IMR-90 (cell line): ENCODE results near the gene MTHFSD. TPM values are rescaled to one million over a fixed set of nuclear protein-coding genes. Genes with fewer than 3 reads are reported as not detected.
"Not testable (repeated sequence)": the region's sequence is repeated elsewhere in the genome, so short reads cannot be mapped to it uniquely, and the experiment has no call there.

ENCODE experiments used
- ATAC-seq: fragments of 200-7000 bp; cut with Tn5 transposase; 2 replicates; pipeline ENCODE4 v1.9.1; 2020; ENCODE audit warnings: low read depth, mild to moderate bottlenecking, moderate library complexity
- BruUV-seq: library from RNA; stranded (reverse); fragments of 400-500 nt; replicated peaks from 2 replicates; lab custom pipeline; 2021; lab: Mats Ljungman, UMichigan
- CTCF ChIA-PET: fragments of 300-600 bp; formaldehyde crosslinking; extraction: SDS; loops from one replicate; lab custom pipeline; 2021; ENCODE audit warnings: antibody characterized with exemption; lab: Yijun Ruan, JAX
- POLR2A ChIA-PET: fragments of 300-600 bp; sonication (Branson Sonifier 250); formaldehyde crosslinking; loops from one replicate; lab custom pipeline; 2022; ENCODE audit warnings: antibody characterized with exemption; ENCODE audit not compliant: unreplicated experiment; lab: Charles Lee
- DNase-seq: peaks from one replicate; pipeline ENCODE4 v3.0.0; 2013
- H2AFZ ChIP-seq: replicated peaks from 2 replicates; pipeline ENCODE3; 2013; ENCODE audit warnings: low read length, mild to moderate bottlenecking; ENCODE audit not compliant: poor library complexity
- H2AK5ac ChIP-seq: 2 replicates; pipeline ENCODE4 v1.6.1; 2013; ENCODE audit warnings: low read depth, low read length, inconsistent platforms
- H2AK9ac ChIP-seq: replicated peaks from 2 replicates; pipeline ENCODE3; 2013; ENCODE audit warnings: mild to moderate bottlenecking, low read depth, low read length, moderate library complexity; ENCODE audit not compliant: poor library complexity
- H2BK120ac ChIP-seq: 2 replicates; pipeline ENCODE4 v1.6.1; 2013; ENCODE audit warnings: low read depth, low read length, inconsistent platforms
- H2BK15ac ChIP-seq: 3 replicates; pipeline ENCODE4 v1.6.1; 2013; ENCODE audit warnings: low read depth, low read length, inconsistent platforms
- H2BK20ac ChIP-seq: 2 replicates; pipeline ENCODE4 v1.6.1; 2013; ENCODE audit warnings: low read depth, mild to moderate bottlenecking, inconsistent platforms, low read length, moderate library complexity
- H2BK5ac ChIP-seq: 2 replicates; pipeline ENCODE4 v1.6.1; 2013; ENCODE audit warnings: mild to moderate bottlenecking, low read depth, low read length, inconsistent platforms; ENCODE audit not compliant: poor library complexity, severe bottlenecking
- H3K14ac ChIP-seq: replicated peaks from 2 replicates; pipeline ENCODE4 v1.6.1; 2013; ENCODE audit warnings: low read depth, low read length, inconsistent platforms
- H3K18ac ChIP-seq: 2 replicates; pipeline ENCODE4 v1.6.1; 2013; ENCODE audit warnings: low read depth, low read length, control low read depth
- H3K23ac ChIP-seq: 2 replicates; pipeline ENCODE4 v1.6.1; 2013; ENCODE audit warnings: low read depth, low read length, inconsistent platforms
- H3K27ac ChIP-seq: 2 replicates; pipeline ENCODE4 v1.5.1; 2013; ENCODE audit warnings: mild to moderate bottlenecking, control low read depth, low read length; ENCODE audit not compliant: insufficient read depth
- H3K27me3 ChIP-seq: 2 replicates; pipeline ENCODE4 v1.6.1; 2013; ENCODE audit warnings: low read length; ENCODE audit not compliant: control insufficient read depth, insufficient read depth
- H3K36me3 ChIP-seq: 2 replicates; pipeline ENCODE4 v1.6.1; 2013; ENCODE audit warnings: low read length, mixed read lengths; ENCODE audit not compliant: control insufficient read depth, insufficient read depth
- H3K4ac ChIP-seq: 2 replicates; pipeline ENCODE4 v1.6.1; 2013; ENCODE audit warnings: low read depth, low read length, inconsistent platforms
- H3K4me1 ChIP-seq: 2 replicates; pipeline ENCODE4 v1.6.1; 2013; ENCODE audit warnings: low read length, mixed read lengths; ENCODE audit not compliant: control insufficient read depth, insufficient read depth
- H3K4me2 ChIP-seq: 2 replicates; pipeline ENCODE4 v1.6.1; 2013; ENCODE audit warnings: low read depth, mild to moderate bottlenecking, control low read depth, low read length, moderate library complexity
- H3K4me3 ChIP-seq: 2 replicates; pipeline ENCODE4 v1.5.1; 2013; ENCODE audit warnings: low read depth, mild to moderate bottlenecking, control low read depth, low read length, moderate library complexity; ENCODE audit not compliant: insufficient read depth
- H3K56ac ChIP-seq: 2 replicates; pipeline ENCODE4 v1.6.1; 2013; ENCODE audit warnings: low read length, inconsistent platforms; ENCODE audit not compliant: insufficient read depth; ENCODE audit errors: extremely low read depth
- H3K79me1 ChIP-seq, 2 experiments: 2 replicates each; pipeline ENCODE4 v1.6.1; 2013; ENCODE audit warnings: low read length in 2 of 2, inconsistent platforms in 1 of 2, low read depth in 1 of 2
- H3K9ac ChIP-seq: 2 replicates; pipeline ENCODE4 v1.6.1; 2013; ENCODE audit warnings: low read depth, low read length, control low read depth
- H3K9me1 ChIP-seq: 2 replicates; pipeline ENCODE4 v1.6.1; 2013; ENCODE audit warnings: low read length, inconsistent platforms; ENCODE audit not compliant: insufficient read depth
- H3K9me3 ChIP-seq: 2 replicates; pipeline ENCODE4 v1.6.1; 2013; ENCODE audit warnings: low read length; ENCODE audit not compliant: control insufficient read depth, insufficient read depth
- H4K20me1 ChIP-seq: 2 replicates; pipeline ENCODE4 v1.6.1; 2013; ENCODE audit warnings: low read length, inconsistent platforms; ENCODE audit not compliant: insufficient read depth
- H4K5ac ChIP-seq: 2 replicates; pipeline ENCODE4 v1.6.1; 2013; ENCODE audit warnings: mild to moderate bottlenecking, low read depth, low read length, control low read depth
- H4K8ac ChIP-seq, 2 experiments: 2 replicates each; pipeline ENCODE4 v1.6.1; 2013; ENCODE audit warnings: low read depth in 2 of 2, low read length in 2 of 2, control low read depth in 1 of 2, inconsistent platforms in 1 of 2
- H4K91ac ChIP-seq: 2 replicates; pipeline ENCODE4 v1.6.1; 2013; ENCODE audit warnings: low read depth, low read length, inconsistent platforms; ENCODE audit not compliant: insufficient read depth
- WGBS, 2 experiments: methylation state at CpG; one replicate each; pipeline versions ENCODE4 v1.1.5 to v1.1.7; 2013; ENCODE audit warnings: missing lambda C conversion rate in 2 of 2; ENCODE audit not compliant: insufficient read length in 1 of 2; ENCODE audit errors: extremely low coverage in 2 of 2; 5-methylcytosine and 5-hydroxymethylcytosine counted together
- dilution Hi-C: fragments of 300-500 bp; cut with HindIII; formaldehyde crosslinking; loops from one replicate; pipeline ENCODE4 v1.14.3; 2018; ENCODE audit warnings: low sequenced_read_pairs; ENCODE audit not compliant: unreplicated experiment
- in situ Hi-C: fragments of 300-500 bp; cut with MboI; formaldehyde crosslinking; loops from 3 replicates; pipeline ENCODE4 v1.14.3; 2019; ENCODE audit warnings: low sequenced_read_pairs, inconsistent platforms, mixed read lengths
- intact Hi-C: fragments of 100-400 bp; cut with micrococcal nuclease; formaldehyde crosslinking; loops from 2 replicates; pipeline ENCODE4 v1.10.0; 2022
- polyA plus RNA-seq, 3 experiments: library from polyadenylated mRNA; depleted of rRNA; stranded (reverse); fragments of >200 nt; gene quantifications; 2 replicates each; pipeline ENCODE4 v1.2.3, GENCODE V29; 2012; ENCODE audit warnings: low replicate concordance in 1 of 3
- total RNA-seq: library from RNA; depleted of rRNA; stranded (reverse); fragments of >200 nt; gene quantifications from 2 replicates; pipeline ENCODE4 v1.2.3, GENCODE V29; 2012

Gene MTHFSD
- total and polyA plus RNA-seq, 2 of the 4 experiments (the other 2 are of a cell fraction): 8.2 to 16.8 TPM

DNA sequence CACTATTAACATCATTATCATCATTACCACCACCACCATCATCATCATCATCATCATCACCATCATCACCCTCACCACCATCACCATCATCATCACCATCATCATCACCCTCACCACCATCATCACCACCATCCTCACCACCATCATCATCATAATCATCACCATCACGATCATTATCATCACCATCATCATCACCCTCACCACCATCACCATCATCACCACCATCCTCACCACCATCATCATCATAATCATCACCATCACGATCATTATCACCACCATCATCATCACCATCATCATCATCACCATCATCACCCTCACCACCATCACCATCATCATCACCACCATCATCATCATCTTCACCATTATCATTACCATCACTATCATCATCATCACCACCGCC lies 32.9 kb upstream of the MTHFSD start:
- H2AK5ac ChIP-seq: peak overlapping the region; percentile 96
- H3K36me3 ChIP-seq, CTCF ChIA-PET, H2AFZ ChIP-seq, H4K20me1 ChIP-seq, BruUV-seq, H4K5ac ChIP-seq, H2AK9ac ChIP-seq, H3K9me3 ChIP-seq, H4K91ac ChIP-seq, H3K4me2 ChIP-seq, H3K9ac ChIP-seq, H3K4me3 ChIP-seq, DNase-seq, H3K56ac ChIP-seq, intact Hi-C loops, H3K23ac ChIP-seq, POLR2A ChIA-PET, ATAC-seq, H3K27me3 ChIP-seq, H3K27ac ChIP-seq, dilution Hi-C loops, H3K18ac ChIP-seq: not testable (repeated sequence)
- peak overlapping the region; percentile 36; the same call in 1 of the 2 replicates for H2BK120ac ChIP-seq
- H3K4me1 ChIP-seq: peaks cover 48% of the 10 kb centered on the region
- H3K4ac ChIP-seq: peak overlapping the region; percentile 86
- in situ Hi-C loops: loop anchor here (10.0 kb wide), 1 partner anchor 167 kb away; no protein-coding TSS in a partner anchor
- H3K9me1 ChIP-seq: peaks cover 51% of the 10 kb centered on the region
- H3K14ac ChIP-seq: peak overlapping the region; percentile 57; the same call in 1 of the 2 replicates
- WGBS, 2 experiments: 96% methylated on average over 3 of the region's 3 CpGs; no CpG with 5 or more reads in 1 of the 2 experiments
- H3K79me1 ChIP-seq: peaks cover 31 to 73% of the 10 kb centered on the region in 2 experiments
- H2BK15ac ChIP-seq: peak overlapping the region; percentile 55; the same call in 2 of the 3 replicates
- H2BK20ac ChIP-seq: peak overlapping the region; percentile 53; the same call in 1 of the 2 replicates
- H4K8ac ChIP-seq: peak overlapping the region in 1 of 2 experiments; percentile 45; a peak in 1 of 4 replicates
- H2BK5ac ChIP-seq: peak overlapping the region; percentile 87
